Mucosa of rectum (tissue), 2 donors: Measurements from ENCODE around the gene C2orf80.
"Not testable (repeated sequence)": the region's sequence is repeated elsewhere in the genome, so short reads cannot be mapped to it uniquely, and the experiment has no call there.

ENCODE experiments used
- H3K27ac ChIP-seq, 2 donors: one replicate each; pipeline ENCODE4 v1.7.0; 2013; ENCODE audit warnings: inconsistent platforms in 2 of 2, low read depth in 2 of 2, low read length in 2 of 2
- H3K27me3 ChIP-seq, 2 donors: one replicate each; pipeline ENCODE4 v1.7.0; 2013; ENCODE audit warnings: low read length in 2 of 2; ENCODE audit not compliant: control insufficient read depth in 2 of 2, insufficient read depth in 2 of 2
- H3K36me3 ChIP-seq, 2 donors: one replicate each; pipeline ENCODE4 v1.7.0; 2013; ENCODE audit warnings: low read length in 2 of 2; ENCODE audit not compliant: control insufficient read depth in 2 of 2, insufficient read depth in 2 of 2
- H3K4me1 ChIP-seq, 2 donors: one replicate each; pipeline ENCODE4 v1.7.0; 2013; ENCODE audit warnings: low read length in 2 of 2, mild to moderate bottlenecking in 1 of 2; ENCODE audit not compliant: control insufficient read depth in 2 of 2, insufficient read depth in 2 of 2
- H3K4me3 ChIP-seq, 2 donors: one replicate each; pipeline ENCODE4 v1.7.0; 2013; ENCODE audit warnings: low read length in 2 of 2
- H3K9ac ChIP-seq, 2 donors: one replicate each; pipeline ENCODE4 v1.7.0; 2013; ENCODE audit warnings: low read length in 2 of 2, low read depth in 1 of 2, mild to moderate bottlenecking in 1 of 2
- H3K9me3 ChIP-seq, 2 donors: one replicate each; pipeline ENCODE4 v1.7.0; 2013; ENCODE audit warnings: low read length in 2 of 2; ENCODE audit not compliant: control insufficient read depth in 2 of 2
- donor health status: healthy.
- donor health status: Normal muscosa, but diverticular disease.

C2orf80 gene

DNA sequence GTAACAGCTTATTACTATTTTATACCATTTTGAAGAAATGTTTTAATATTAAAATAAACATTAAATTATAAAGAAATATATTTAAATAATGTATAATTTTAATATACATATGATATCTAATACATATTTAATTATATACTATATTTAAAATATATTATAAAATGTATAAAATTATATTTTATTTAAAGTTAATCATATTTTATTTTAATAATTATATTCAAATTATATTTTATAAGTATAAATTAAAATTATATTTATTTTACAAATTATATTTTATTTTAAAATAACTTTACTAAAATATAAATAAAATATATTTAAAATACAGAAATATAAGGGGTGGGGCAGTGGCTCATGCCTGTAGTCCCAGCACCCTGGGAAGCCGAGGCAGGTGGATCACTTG lies 67.6 kb downstream of the C2orf80 start:
- Histone ChIP-seq H3K9ac (no peak overlapping the region), H3K9me3 (no peaks in the 10 kb centered on the region), H3K27ac (no peak overlapping the region), H3K4me1 (no peaks in the 10 kb centered on the region), H3K4me3 (no peak overlapping the region), H3K36me3 (no peaks in the 10 kb centered on the region), H3K27me3 (peaks cover 0 to 2% of the 10 kb centered on the region in 2 donors)

DNA sequence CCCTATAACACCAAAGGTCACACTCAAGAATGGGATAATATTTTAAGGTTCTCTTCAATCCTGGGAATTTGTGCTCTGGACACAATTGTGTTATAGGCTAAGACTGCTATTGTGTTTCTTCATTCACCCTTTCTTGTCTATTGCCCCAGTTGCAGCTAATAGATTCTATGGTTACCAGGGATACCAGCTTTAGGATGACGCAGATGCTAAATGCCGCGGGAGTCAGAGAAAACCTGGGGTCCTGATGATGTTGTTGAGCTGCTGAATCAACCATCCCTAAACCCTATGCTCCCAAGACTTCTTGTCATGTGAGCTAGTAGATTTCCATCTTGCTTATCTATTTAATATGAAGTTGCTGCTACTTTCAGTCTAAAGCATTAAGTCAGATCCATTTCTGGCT lies 70.9 kb downstream of the C2orf80 start:
- Histone ChIP-seq H3K4me3 (no peak overlapping the region), H3K27me3 (peaks cover 0 to 2% of the 10 kb centered on the region in 2 donors), H3K36me3 (no peaks in the 10 kb centered on the region), H3K27ac (no peak overlapping the region), H3K4me1 (no peaks in the 10 kb centered on the region), H3K9ac (no peak overlapping the region), H3K9me3 (no peaks in the 10 kb centered on the region)

DNA sequence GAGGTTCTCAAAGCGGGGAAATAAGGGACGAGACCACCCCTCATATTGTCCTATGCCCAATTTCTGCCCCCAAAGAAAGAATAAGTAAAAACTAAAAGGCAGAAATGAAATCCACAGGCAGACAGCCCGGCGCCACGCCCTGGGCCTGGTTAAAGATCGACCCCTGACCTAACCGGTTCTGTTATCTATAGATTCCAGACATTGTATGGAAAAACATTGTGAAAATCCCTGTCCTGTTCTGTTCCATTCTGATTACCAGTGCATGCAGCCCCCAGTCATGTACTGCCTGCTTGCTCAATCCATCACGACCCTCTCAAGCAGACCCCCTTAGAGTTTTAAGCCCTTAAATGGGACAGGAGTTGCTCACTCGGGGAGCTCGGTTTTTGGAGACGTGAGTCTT lies 72.4 kb downstream of the C2orf80 start:
- H3K4me3 ChIP-seq, H3K27me3 ChIP-seq, H3K4me1 ChIP-seq, H3K9ac ChIP-seq, H3K27ac ChIP-seq, H3K9me3 ChIP-seq, H3K36me3 ChIP-seq: not testable (repeated sequence)
